PC-3 (cell line): ENCODE results near the gene TRMT2B. TPM values are rescaled to one million over a fixed set of nuclear protein-coding genes. Genes with fewer than 3 reads are reported as not detected.

ENCODE experiments used
- ATAC-seq: fragments of 200-7000 bp; cut with Tn5 transposase; 2 replicates; pipeline ENCODE4 v1.9.1; 2020; ENCODE audit warnings: mild to moderate bottlenecking, moderate library complexity
- BruUV-seq: library from RNA; stranded (reverse); fragments of 400-500 nt; replicated peaks from 2 replicates; lab custom pipeline; 2021; lab: Mats Ljungman, UMichigan
- CTCF ChIA-PET: fragments of 300-600 bp; sonication (Branson Sonifier 250); formaldehyde crosslinking; loops from one replicate; lab custom pipeline; 2022; ENCODE audit warnings: antibody characterized with exemption; lab: Charles Lee
- POLR2A ChIA-PET: fragments of 300-600 bp; sonication (Branson Sonifier 250); formaldehyde crosslinking; loops from one replicate; lab custom pipeline; 2022; ENCODE audit warnings: antibody characterized with exemption; ENCODE audit not compliant: unreplicated experiment; lab: Charles Lee
- DNase-seq: peaks from one replicate; pipeline ENCODE4 v3.0.0-alpha.2; 2015
- H2AFZ ChIP-seq: fragments of 300-600 bp; sonication (generic); 2 replicates; pipeline ENCODE4 v1.6.0; 2016; ENCODE audit warnings: antibody characterized with exemption, low read length
- H3F3A ChIP-seq: fragments of 300-600 bp; sonication (generic); one replicate; pipeline ENCODE4 v1.6.0; 2017; ENCODE audit warnings: antibody characterized with exemption, low read length, control low read depth, mild to moderate bottlenecking; ENCODE audit not compliant: unreplicated experiment
- H3K27ac ChIP-seq: fragments of 300-600 bp; sonication (generic); 2 replicates; pipeline ENCODE4 v1.5.1; 2016; ENCODE audit warnings: mild to moderate bottlenecking, low read length
- H3K27me3 ChIP-seq: fragments of 300-600 bp; sonication (generic); 2 replicates; pipeline ENCODE4 v1.6.1; 2016; ENCODE audit warnings: low read length, mixed read lengths
- H3K36me3 ChIP-seq: fragments of 300-600 bp; sonication (generic); 2 replicates; pipeline ENCODE4 v1.6.1; 2016; ENCODE audit warnings: low read depth, mixed run types, low read length, mixed read lengths
- H3K4me1 ChIP-seq: fragments of 300-600 bp; sonication (generic); 2 replicates; pipeline ENCODE4 v1.5.1; 2016; ENCODE audit warnings: low read length; ENCODE audit not compliant: insufficient read depth
- H3K4me2 ChIP-seq: fragments of 300-600 bp; sonication (generic); 2 replicates; pipeline ENCODE4 v1.6.0; 2016; ENCODE audit warnings: low read length
- H3K4me3 ChIP-seq: fragments of 300-600 bp; sonication (generic); 2 replicates; pipeline ENCODE4 v1.5.1; 2016; ENCODE audit warnings: mild to moderate bottlenecking, low read length, mixed read lengths
- H3K79me2 ChIP-seq: fragments of 300-600 bp; sonication (generic); 2 replicates; pipeline ENCODE4 v1.6.1; 2017; ENCODE audit warnings: low read length, mixed read lengths
- H3K9ac ChIP-seq: fragments of 300-600 bp; sonication (generic); 2 replicates; pipeline ENCODE4 v1.6.0; 2016; ENCODE audit warnings: mild to moderate bottlenecking, low read length
- H3K9me2 ChIP-seq: fragments of 300-600 bp; sonication (generic); replicated peaks from 2 replicates; pipeline ENCODE4 v1.6.1; 2016; ENCODE audit warnings: mixed run types, low read length, mixed read lengths
- H3K9me3 ChIP-seq: fragments of 300-600 bp; sonication (generic); 2 replicates; pipeline ENCODE4 v1.6.1; 2016; ENCODE audit warnings: low read length, mixed read lengths
- H4K20me1 ChIP-seq: fragments of 300-600 bp; sonication (generic); 2 replicates; pipeline ENCODE4 v1.6.1; 2016; ENCODE audit warnings: low read length, mixed read lengths
- EZH2 ChIP-seq: fragments of 300-600 bp; sonication (generic); IDR thresholded peaks from one replicate; pipeline ENCODE4 v1.6.1; 2017; ENCODE audit warnings: antibody characterized with exemption, mild to moderate bottlenecking, low read length; ENCODE audit not compliant: unreplicated experiment
- EZH2phosphoT487 ChIP-seq: fragments of 300-600 bp; sonication (generic); IDR thresholded peaks from 2 replicates; pipeline ENCODE4 v1.6.1; 2018; ENCODE audit warnings: mild to moderate bottlenecking, antibody characterized with exemption, low read length, borderline replicate concordance
- intact Hi-C: fragments of 100-400 bp; cut with micrococcal nuclease; formaldehyde crosslinking; loops from 2 replicates; pipeline ENCODE4 v1.9.0; 2023
- total RNA-seq: library from RNA; depleted of rRNA; stranded (reverse); fragments of >200 nt; gene quantifications from 2 replicates; pipeline ENCODE4 v1.2.3, GENCODE V29; 2014
- TF ChIP-seq, protein P1 (sequence below): fragments of 300-600 bp; sonication (generic); conservative IDR thresholded peaks from 2 replicates; pipeline ENCODE4 v1.5.1; 2017; ENCODE audit warnings: antibody characterized with exemption, low read depth, mild to moderate bottlenecking, low read length

The TRMT2B gene
- total RNA-seq, 1 experiment from 2014 or later, result 23.4 TPM

DNA sequence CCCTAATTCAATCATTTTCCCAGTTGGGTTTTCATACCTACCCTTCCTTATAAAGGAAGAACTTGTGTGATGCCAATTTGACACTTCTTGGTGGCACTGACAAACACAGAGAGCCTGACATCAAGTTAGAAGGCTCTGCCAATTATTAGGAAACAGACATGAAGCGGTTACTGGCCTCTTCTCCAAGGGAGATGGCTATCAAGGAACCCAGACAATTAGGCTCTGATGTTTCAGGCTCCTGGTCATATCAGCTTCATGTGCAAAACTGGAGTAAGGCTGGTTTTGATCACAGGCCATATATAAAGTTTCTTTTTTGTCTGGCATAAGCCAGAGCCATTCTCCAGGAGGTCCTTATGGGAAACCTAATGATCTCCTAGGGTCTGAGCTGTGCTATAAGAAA, 82.0 kb downstream of the TRMT2B start:
- intact Hi-C loops, result no loop called here
- no peak overlapping the region for H3K4me2 ChIP-seq
- peaks cover 11% of the 10 kb centered on the region for H3K4me1 ChIP-seq
- H3K9me3 ChIP-seq, result no peaks in the 10 kb centered on the region
- no peaks in the 10 kb centered on the region for H3K36me3 ChIP-seq
- no peak overlapping the region for H3K4me3 ChIP-seq
- H3K27me3 ChIP-seq, result no peaks in the 10 kb centered on the region
- DNase-seq (no peak), ATAC-seq (no peak)
- ChIA-PET POLR2A (no interaction called here), CTCF (no interaction called here)
- no peaks in the 10 kb centered on the region for H3K9me2 ChIP-seq
- no peaks in the 10 kb centered on the region for H4K20me1 ChIP-seq
- H3K79me2 ChIP-seq, result no peaks in the 10 kb centered on the region
- no peak overlapping the region for H3K27ac ChIP-seq
- no peaks in the 10 kb centered on the region for H3F3A ChIP-seq
- H3K9ac ChIP-seq, result no peak overlapping the region
- TF ChIP-seq EZH2 (no peak), EZH2phosphoT487 (no peak)
- TF ChIP-seq, protein P1, sequence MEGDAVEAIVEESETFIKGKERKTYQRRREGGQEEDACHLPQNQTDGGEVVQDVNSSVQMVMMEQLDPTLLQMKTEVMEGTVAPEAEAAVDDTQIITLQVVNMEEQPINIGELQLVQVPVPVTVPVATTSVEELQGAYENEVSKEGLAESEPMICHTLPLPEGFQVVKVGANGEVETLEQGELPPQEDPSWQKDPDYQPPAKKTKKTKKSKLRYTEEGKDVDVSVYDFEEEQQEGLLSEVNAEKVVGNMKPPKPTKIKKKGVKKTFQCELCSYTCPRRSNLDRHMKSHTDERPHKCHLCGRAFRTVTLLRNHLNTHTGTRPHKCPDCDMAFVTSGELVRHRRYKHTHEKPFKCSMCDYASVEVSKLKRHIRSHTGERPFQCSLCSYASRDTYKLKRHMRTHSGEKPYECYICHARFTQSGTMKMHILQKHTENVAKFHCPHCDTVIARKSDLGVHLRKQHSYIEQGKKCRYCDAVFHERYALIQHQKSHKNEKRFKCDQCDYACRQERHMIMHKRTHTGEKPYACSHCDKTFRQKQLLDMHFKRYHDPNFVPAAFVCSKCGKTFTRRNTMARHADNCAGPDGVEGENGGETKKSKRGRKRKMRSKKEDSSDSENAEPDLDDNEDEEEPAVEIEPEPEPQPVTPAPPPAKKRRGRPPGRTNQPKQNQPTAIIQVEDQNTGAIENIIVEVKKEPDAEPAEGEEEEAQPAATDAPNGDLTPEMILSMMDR, result no peak
- BruUV-seq, result no TSS peak
- no peak overlapping the region for H2AFZ ChIP-seq

DNA sequence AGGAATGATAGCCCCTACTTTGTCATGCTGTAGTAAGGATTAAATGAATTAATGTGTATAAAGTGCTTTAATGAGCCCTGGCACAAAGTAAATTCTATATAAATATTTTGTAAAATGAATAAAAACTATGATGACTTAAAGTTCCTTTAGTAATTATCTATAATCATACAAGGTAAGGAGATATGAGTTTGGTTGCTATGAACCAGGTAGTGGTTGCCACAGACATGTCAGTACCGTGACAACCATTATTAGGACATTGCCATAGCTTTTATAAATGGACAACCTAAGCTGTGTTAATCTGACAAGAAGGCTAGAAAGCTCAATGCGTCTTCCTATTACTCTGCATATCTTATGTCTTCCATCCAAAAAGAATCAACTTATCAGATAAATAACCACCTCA, 82.5 kb downstream of the TRMT2B start, which contains the start of gene ARL13A:
TSS of gene ARL13A (plus strand) at position 301 of the 400 bp plus-strand sequence. CDS start 3,982 bp downstream, outside the sequence.
- no peaks in the 10 kb centered on the region for H4K20me1 ChIP-seq
- intact Hi-C loops, result no loop called here
- no peak within 1 kb of the TSS for H3K27ac ChIP-seq
- BruUV-seq, result no TSS peak
- H2AFZ ChIP-seq, result no peak within 1 kb of the TSS
- H3K9ac ChIP-seq, result no peak within 1 kb of the TSS
- H3K79me2 ChIP-seq, result no peaks in the 10 kb centered on the region
- H3K9me2 ChIP-seq, result no peaks in the 10 kb centered on the region
- H3K4me1 ChIP-seq, result peaks cover 9% of the 10 kb centered on the region
- ATAC-seq (no peak), DNase-seq (no peak)
- H3K4me2 ChIP-seq, result no peak within 1 kb of the TSS
- no peaks in the 10 kb centered on the region for H3K27me3 ChIP-seq
- ChIA-PET POLR2A (no interaction called here), CTCF (no interaction called here)
- H3K36me3 ChIP-seq, result no peaks in the 10 kb centered on the region
- TF ChIP-seq EZH2 (no peak), EZH2phosphoT487 (no peak)
- TF ChIP-seq, protein P1, result no peak
- H3K9me3 ChIP-seq, result no peaks in the 10 kb centered on the region
- H3K4me3 ChIP-seq, result no peak within 1 kb of the TSS
- no peaks in the 10 kb centered on the region for H3F3A ChIP-seq

DNA sequence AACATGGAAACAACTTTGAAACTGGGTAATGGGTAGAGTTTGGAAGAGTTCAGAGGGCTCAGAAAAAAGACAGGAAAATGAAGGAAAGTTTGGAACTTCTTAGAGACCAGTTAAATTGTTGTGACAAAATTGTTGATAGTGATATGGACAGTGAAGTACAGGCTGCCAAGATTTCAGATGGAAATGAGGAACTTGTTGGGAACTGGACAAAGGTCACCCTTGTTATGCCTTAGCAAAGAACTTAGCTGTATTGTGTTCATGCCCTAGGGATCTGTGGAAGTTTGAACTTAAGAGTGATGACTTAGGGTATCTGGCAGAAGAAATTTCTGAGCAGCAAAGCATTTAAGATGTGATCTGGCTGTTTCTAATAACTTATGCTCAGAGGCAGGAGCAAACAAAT, 87.5 kb downstream of the TRMT2B start:
- DNase-seq, result no peak
- Histone ChIP-seq H3K79me2 (no peaks in the 10 kb centered on the region), H3K9me3 (no peaks in the 10 kb centered on the region), H3K36me3 (no peaks in the 10 kb centered on the region), H3K4me2 (no peak overlapping the region), H3K4me3 (no peak overlapping the region), H2AFZ (no peak overlapping the region), H3K9me2 (no peaks in the 10 kb centered on the region), H3K9ac (no peak overlapping the region), H3K27me3 (no peaks in the 10 kb centered on the region), H4K20me1 (no peaks in the 10 kb centered on the region), H3K27ac (no peak overlapping the region), H3F3A (no peaks in the 10 kb centered on the region), H3K4me1 (no peaks in the 10 kb centered on the region)
- intact Hi-C loops, result no loop called here
- CTCF ChIA-PET, result no interaction called here
- ATAC-seq, result no peak
- POLR2A ChIA-PET, result no interaction called here
- no TSS peak for BruUV-seq
- TF ChIP-seq EZH2phosphoT487 (no peak), EZH2 (no peak)
- TF ChIP-seq, protein P1, result no peak
